GM18508 (cell line): Measurements from ENCODE around the gene PTPRT.

Experiments used
- ATAC-seq: cut with Tn5 transposase; IDR thresholded peaks from one replicate; pipeline ENCODE4 v1.9.1; 2021; ENCODE audit warnings: moderate number of reproducible peaks; ENCODE audit not compliant: insufficient read depth, unreplicated experiment

PTPRT gene

GRCh38 chr20:42192321-42192720, 997.4 kb downstream of the PTPRT start:
- ATAC-seq, result no peak

- ATAC-seq, result no peak
Observed at GRCh38 chr20:42191140-42191860, 998.4 kb downstream of the PTPRT start.

DNA sequence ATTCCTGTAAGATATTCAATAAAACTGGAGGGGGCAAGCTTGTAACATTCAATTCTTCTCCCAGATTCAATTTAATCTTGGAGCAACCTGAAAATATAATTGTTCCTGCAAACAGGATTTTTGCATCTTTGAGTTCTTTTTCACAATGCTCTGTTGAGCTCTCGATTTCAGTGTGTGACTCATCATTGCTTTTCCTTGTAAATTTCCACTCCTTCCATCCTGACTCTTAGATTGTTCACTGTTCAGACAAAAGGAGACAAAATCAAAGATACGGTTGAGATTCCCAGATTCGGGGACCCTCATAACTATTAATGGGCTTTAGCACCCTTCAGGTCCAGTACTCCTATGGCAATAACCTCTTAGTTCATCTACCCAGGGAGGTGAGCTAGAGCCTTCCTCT, 999.6 kb downstream of the PTPRT start:
- no peak for ATAC-seq

- ATAC-seq, result no peak
Observed at GRCh38 chr20:42186337-42186736, 1003.4 kb downstream of the PTPRT start.

GRCh38 chr20:42183147-42183546, 1006.6 kb downstream of the PTPRT start:
- ATAC-seq, result no peak

GRCh38 chr20:42181064-42181463, 1008.6 kb downstream of the PTPRT start:
- ATAC-seq, result no peak

DNA sequence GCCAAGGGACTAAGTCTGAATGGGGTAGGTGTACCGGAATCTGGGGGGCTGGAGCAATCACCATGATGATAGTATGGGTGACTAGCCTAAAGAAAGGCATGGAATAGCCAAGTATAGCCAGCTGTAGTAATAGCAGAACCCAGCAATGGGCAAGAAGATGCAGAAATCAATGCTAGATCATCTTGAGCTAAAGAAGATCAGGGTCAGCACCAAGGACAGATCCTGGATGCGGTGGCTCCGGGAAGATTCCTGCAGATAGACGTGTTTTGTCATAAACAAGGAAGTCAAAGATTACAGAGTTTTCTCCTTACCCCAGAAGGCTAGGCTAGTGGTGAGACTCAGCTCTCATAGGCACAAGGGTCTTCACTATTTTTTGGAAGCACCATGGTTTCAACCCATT, 1009.9 kb downstream of the PTPRT start:
- no peak for ATAC-seq

- ATAC-seq, result no peak
Observed at GRCh38 chr20:42173440-42173839, 1016.3 kb downstream of the PTPRT start.

DNA sequence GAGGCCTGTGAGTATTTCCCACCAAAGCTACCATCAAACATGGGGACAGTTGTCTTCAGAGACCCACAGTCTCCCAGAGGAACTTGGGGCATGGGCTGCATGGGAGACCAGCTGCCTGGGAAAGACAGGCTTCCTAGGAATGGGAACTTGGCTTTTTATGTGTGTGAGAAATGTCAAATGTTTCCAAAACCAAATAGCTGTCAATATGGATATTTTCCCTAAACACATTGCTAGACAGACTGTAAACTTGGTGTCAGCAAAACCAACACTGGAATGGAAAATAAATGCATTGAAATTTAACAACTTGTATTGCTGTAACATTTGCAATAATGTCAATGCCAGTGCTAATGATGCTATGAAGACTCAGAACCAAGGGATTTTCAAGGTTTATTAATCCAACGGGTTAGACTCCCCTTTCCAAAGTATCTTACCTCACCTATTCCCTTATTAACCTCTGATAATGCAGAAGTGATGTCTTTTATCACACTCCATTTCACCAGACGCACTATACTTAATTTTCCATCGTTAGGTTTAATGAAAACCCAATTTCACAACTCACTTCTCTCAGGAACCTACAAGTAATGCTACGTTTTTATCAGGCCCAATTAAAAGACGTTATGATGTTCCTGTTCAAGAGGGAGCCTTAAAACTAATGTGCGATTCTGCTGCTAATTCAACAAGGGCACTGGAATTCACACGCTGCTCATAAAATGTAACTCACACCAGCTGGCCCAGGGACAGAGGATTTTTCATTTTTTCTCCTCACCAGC, 1025.4 kb downstream of the PTPRT start:
- ATAC-seq, result no peak

- ATAC-seq, result no peak
Observed at GRCh38 chr20:42161228-42161829, 1028.4 kb downstream of the PTPRT start.

- ATAC-seq, result no peak
Observed at GRCh38 chr20:42159808-42160207, 1029.9 kb downstream of the PTPRT start.

DNA sequence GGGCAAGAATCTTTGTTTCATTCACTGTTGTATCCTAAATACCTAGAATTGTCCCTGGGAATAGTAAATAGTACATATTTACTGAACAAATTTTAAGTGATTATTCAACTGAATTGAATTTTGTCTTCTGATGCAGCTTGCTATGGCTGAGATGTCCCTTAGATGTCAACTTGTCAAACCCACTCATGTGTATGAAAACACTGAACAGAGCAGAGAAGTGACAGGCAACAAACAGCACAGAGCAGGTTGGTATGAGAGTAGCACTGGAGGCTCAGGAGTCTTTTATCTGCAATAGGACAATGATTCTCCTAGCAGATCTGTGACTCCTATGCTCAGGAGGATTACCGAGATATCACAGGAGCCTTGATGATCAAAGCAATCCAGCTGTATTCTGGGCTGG, 1031.4 kb downstream of the PTPRT start:
- no peak for ATAC-seq

GRCh38 chr20:42155586-42155985, 1034.1 kb downstream of the PTPRT start:
- ATAC-seq, result no peak

DNA sequence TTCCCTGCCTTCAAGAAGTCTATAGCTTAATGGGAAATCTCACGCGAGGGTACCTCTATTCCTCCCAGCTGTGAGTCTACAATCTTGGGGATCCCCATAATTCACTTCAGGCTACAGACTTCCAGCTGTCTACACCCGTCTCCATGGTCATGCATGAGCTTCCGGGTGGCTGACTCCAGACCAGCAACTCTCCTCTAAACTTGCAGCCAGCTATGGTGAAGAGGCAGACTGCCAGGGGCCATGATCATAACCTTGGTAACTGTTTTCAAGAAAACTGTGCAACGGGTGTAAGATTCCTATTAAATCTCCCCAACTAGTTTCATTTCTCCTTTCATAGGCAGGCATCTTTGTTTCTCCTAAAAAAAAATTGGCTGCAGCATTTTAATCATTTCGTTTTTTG, 1037.1 kb downstream of the PTPRT start:
- ATAC-seq, result no peak

- no peak for ATAC-seq
Observed at GRCh38 chr20:42150230-42150629, 1039.5 kb downstream of the PTPRT start.

DNA sequence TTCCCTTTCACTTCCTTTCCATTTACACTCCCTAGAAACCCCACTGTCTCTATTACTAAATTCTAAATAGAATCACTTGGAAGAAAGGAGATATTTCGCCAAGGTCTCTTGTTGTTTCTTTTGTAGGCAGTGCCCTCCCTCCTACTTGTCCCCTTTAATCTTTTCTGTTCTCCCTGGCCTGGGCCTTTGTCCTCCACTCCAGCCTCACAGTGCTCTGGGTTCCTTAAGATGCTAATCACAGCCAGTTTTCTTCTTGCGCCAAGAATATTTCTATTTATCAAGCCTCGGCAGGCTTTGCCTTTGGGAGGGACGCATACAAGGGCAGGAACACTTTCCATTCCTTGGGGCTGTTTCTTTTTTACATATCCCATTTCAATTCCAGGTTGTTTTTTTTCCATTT, 1051.0 kb downstream of the PTPRT start:
- no peak for ATAC-seq

DNA sequence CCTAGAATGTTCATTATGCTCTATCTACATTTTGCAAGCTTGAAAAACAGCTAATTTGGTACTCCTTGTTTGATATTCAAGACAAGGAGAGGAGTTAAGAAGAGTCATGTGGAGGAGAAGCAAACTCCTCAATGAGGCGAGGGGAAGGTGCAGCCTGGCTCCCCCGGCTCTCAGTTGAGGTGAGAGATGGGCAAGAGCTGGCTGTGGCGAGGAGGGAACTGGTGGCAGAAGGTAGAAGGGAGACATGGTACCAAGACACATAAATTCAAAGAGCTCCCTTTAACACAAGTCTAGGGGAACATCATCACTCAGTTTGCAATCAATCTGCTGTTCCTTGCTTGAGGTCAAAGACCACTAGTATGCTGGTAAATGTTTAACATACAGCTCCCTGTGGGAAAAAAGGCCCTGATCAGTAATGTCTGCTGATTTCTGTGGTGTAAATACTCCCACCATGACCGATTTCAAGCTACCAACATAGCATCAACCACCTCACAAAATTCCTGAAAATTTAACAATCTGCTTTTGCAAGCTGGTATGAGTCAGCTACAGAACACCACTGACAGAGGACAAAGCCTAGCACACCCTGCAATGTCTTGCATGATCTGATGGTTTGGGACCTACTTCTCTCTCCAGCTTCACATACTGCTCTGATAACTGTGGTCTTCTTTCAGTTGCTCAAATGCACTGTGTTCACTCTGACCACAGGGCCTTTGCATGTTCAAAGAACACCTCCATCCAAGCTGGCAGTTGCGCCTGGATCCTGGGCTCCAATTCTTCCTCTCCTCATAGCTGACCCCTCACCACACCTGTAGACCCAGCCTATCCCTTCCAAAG, 1055.2 kb downstream of the PTPRT start:
- ATAC-seq, result no peak

DNA sequence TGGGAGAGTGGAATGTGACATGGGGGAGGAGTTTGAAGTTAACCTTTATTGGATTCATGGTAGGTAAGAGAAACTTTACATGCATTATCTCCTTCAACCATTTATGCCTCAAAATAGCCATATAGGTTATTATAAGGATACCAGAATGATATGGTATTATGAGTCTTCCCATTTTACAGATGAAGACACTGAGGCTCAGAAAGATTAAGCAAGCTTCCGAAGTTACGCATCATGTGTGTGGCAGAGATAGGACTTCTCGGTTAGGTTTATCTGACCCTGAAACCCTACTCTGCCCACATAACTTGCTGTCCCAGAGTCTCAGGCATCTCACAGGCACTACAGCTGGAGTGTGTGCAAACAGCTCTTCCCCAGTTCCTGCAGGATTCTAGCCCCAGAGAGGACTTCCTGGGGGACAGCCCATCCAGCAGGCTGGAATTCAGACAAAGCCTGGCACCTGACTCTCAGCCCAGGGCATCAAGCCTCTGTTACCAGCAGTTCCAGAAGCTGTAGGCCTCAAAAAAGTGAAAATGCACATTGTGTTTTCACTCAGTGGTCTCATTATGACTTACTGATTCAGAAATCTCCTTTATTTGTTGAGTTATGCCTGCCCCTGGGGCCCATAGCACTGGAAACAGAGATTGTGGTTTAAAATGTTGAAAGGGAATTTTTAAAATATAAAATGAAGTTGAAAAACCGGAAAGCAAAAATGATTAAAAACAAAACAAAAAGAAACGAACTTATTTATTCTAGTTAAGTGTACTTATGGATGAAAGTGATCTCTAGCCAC, 1058.7 kb downstream of the PTPRT start:
- no peak for ATAC-seq

- ATAC-seq, result no peak
Observed at GRCh38 chr20:42125426-42125825, 1064.3 kb downstream of the PTPRT start.

DNA sequence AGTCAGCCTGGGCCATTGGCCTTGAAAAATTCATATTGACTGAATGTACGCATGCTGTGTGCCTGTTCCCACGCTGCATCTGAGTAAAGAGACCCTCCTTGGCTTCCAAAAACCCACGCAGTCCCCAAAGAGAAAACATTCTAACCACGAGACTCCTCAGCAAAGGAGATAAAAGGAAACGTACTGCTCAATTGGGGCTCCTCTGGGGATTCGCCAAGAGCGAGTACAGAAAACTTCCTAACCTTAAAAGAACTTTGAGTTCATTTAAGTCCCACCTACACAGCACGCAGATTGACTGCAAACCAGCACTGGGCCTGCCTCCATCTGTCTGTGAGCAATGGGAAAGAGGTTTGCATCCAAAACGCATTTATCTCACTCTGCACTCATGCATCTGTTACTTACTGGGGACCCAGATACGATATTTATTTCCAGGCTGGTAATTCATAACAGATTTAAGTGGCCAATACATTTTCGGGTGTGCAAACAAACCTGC, 1065.7 kb downstream of the PTPRT start:
- ATAC-seq, result no peak
